ENCODE results near the gene TNRC6C. TPM values are rescaled to one million over a fixed set of nuclear protein-coding genes. Genes with fewer than 3 reads are reported as not detected.
"Not testable (repeated sequence)": the region's sequence is repeated elsewhere in the genome, so short reads cannot be mapped to it uniquely, and the experiment has no call there.

The TNRC6C gene
- total RNA-seq, 1 donor from 2014 or later, result 27.4 TPM

GRCh38 chr17:78043031-78043430, 84.5 kb downstream of the TNRC6C start:
- DNase-seq (ENCODE audit: low spot score), result no peak

GRCh38 chr17:78044280-78044835, 85.9 kb downstream of the TNRC6C start:
- DNase-seq (ENCODE audit: low spot score), result no peak

- DNase-seq (ENCODE audit: low spot score), result no peak
Measured at GRCh38 chr17:78045316-78045715, 86.8 kb downstream of the TNRC6C start.

- no peak for DNase-seq (ENCODE audit: low spot score)
Measured at GRCh38 chr17:78046923-78047322, 88.4 kb downstream of the TNRC6C start.

- no peak for DNase-seq (ENCODE audit: low spot score)
Measured at GRCh38 chr17:78048346-78049292, 90.1 kb downstream of the TNRC6C start.

GRCh38 chr17:78049609-78050008, 91.1 kb downstream of the TNRC6C start:
- DNase-seq (ENCODE audit: low spot score), result no peak

- DNase-seq (ENCODE audit: low spot score), result no peak
Measured at GRCh38 chr17:78051186-78051972, 92.9 kb downstream of the TNRC6C start.

GRCh38 chr17:78053777-78054468, 95.4 kb downstream of the TNRC6C start:
- DNase-seq (ENCODE audit: low spot score), result no peak

GRCh38 chr17:78057113-78057740, 98.7 kb downstream of the TNRC6C start:
- DNase-seq (ENCODE audit: low spot score), result no peak

- no peak for DNase-seq (ENCODE audit: low spot score)
Measured at GRCh38 chr17:78058001-78058400, 99.5 kb downstream of the TNRC6C start.

- no peak for DNase-seq (ENCODE audit: low spot score)
Measured at GRCh38 chr17:78058581-78058980, 100.1 kb downstream of the TNRC6C start.

- no peak for DNase-seq (ENCODE audit: low spot score)
Measured at GRCh38 chr17:78062596-78062995, 104.1 kb downstream of the TNRC6C start.

- no peak for DNase-seq (ENCODE audit: low spot score)
Measured at GRCh38 chr17:78063489-78063888, 105.0 kb downstream of the TNRC6C start.

GRCh38 chr17:78064708-78065107, 106.2 kb downstream of the TNRC6C start:
- no peak for DNase-seq (ENCODE audit: low spot score)

- not testable (repeated sequence) for DNase-seq (ENCODE audit: low spot score)
Measured at GRCh38 chr17:78066976-78067375, 108.5 kb downstream of the TNRC6C start.

GRCh38 chr17:78069695-78070094, 111.2 kb downstream of the TNRC6C start:
- no peak for DNase-seq (ENCODE audit: low spot score)

GRCh38 chr17:78072961-78073360, 114.5 kb downstream of the TNRC6C start:
- no peak for DNase-seq (ENCODE audit: low spot score)

GRCh38 chr17:78075011-78075410, 116.5 kb downstream of the TNRC6C start:
- DNase-seq (ENCODE audit: low spot score), result no peak

- no peak for DNase-seq (ENCODE audit: low spot score)
Measured at GRCh38 chr17:78075545-78075944, 117.0 kb downstream of the TNRC6C start.

GRCh38 chr17:78079253-78079652, 120.8 kb downstream of the TNRC6C start:
- DNase-seq (ENCODE audit: low spot score), result no peak

- no peak for DNase-seq (ENCODE audit: low spot score)
Measured at GRCh38 chr17:78081551-78081950, 123.0 kb downstream of the TNRC6C start.
